Endothelial cell of umbilical vein (primary cell): ENCODE data around the gene HSPA9. TPM values are rescaled to one million over a fixed set of nuclear protein-coding genes. Genes with fewer than 3 reads are reported as not detected.

Source experiments
- BruUV-seq: library from RNA; stranded (reverse); fragments of 400-500 nt; replicated peaks from 2 replicates; lab custom pipeline; 2021; lab: Mats Ljungman, UMichigan
- CTCF ChIA-PET: fragments of 300-600, 350-600 bp; sonication (Branson Sonifier 250); formaldehyde crosslinking; loops from one replicate; lab custom pipeline; 2021; ENCODE audit warnings: antibody characterized with exemption, inconsistent platforms; lab: Charles Lee
- POLR2A ChIA-PET: fragments of 300-600, 350-600 bp; sonication (Branson Sonifier 250); formaldehyde crosslinking; loops from one replicate; lab custom pipeline; 2021; ENCODE audit warnings: antibody characterized with exemption, inconsistent platforms; lab: Charles Lee
- DNase-seq: peaks from one replicate; pipeline ENCODE4 v3.0.0-alpha.2; 2011; ENCODE audit warnings: low read depth, low spot score
- FAIRE-seq: peaks from 2 replicates; lab custom pipeline; 2011; peaks lifted over from hg19 to GRCh38; lab: Jason Lieb, UNC
- H2AFZ ChIP-seq: 2 replicates; pipeline ENCODE4 v1.6.0; 2012; ENCODE audit warnings: low read depth, low read length, control low read depth, inconsistent platforms
- H3K27ac ChIP-seq: 2 replicates; pipeline ENCODE4 v1.5.1; 2011; ENCODE audit warnings: low read depth, mild to moderate bottlenecking, control low read depth, low read length, moderate library complexity; ENCODE audit not compliant: insufficient read depth
- H3K27me3 ChIP-seq, 2 experiments: 2 replicates each; pipeline versions ENCODE4 v1.6.0 to v1.6.1; 2011; ENCODE audit warnings: low read length in 2 of 2, mixed read lengths in 1 of 2; ENCODE audit not compliant: control insufficient read depth in 2 of 2, insufficient read depth in 2 of 2
- H3K36me3 ChIP-seq, 2 experiments: 2 replicates in 1 of 2; 3 replicates in 1 of 2; pipeline ENCODE4 v1.5.1; 2011; ENCODE audit warnings: low read length in 2 of 2, mild to moderate bottlenecking in 1 of 2, moderate library complexity in 1 of 2; ENCODE audit not compliant: control insufficient read depth in 2 of 2, insufficient read depth in 2 of 2; ENCODE audit errors: extremely low read depth in 1 of 2
- H3K4me1 ChIP-seq: 3 replicates; pipeline ENCODE4 v1.5.1; 2011; ENCODE audit warnings: mild to moderate bottlenecking, low read length; ENCODE audit not compliant: control insufficient read depth, insufficient read depth; ENCODE audit errors: extremely low read depth
- H3K4me2 ChIP-seq: 2 replicates; pipeline ENCODE4 v1.6.1; 2011; ENCODE audit warnings: low read length, control low read depth, mixed read lengths; ENCODE audit not compliant: insufficient read depth
- H3K4me3 ChIP-seq, 3 experiments: fragments of 200-600 bp in 1 of 3; sonication (generic), shearing (Covaris generic) in 1 of 3; replicated peaks in 1 of 3; 2 replicates each; pipeline ENCODE4 v1.5.1; 2011 to 2016; ENCODE audit warnings: control low read depth in 3 of 3, low read length in 3 of 3, mild to moderate bottlenecking in 2 of 3, inconsistent platforms in 1 of 3, low read depth in 1 of 3, moderate library complexity in 1 of 3; ENCODE audit not compliant: insufficient read depth in 1 of 3
- H3K79me2 ChIP-seq: 2 replicates; pipeline ENCODE4 v1.6.0; 2012; ENCODE audit warnings: low read length, inconsistent platforms; ENCODE audit not compliant: control insufficient read depth, insufficient read depth
- H3K9ac ChIP-seq: replicated peaks from 2 replicates; pipeline ENCODE3; 2011; ENCODE audit warnings: low read length, control low read depth; ENCODE audit not compliant: insufficient read depth; ENCODE audit errors: extremely low read depth
- H3K9me1 ChIP-seq: replicated peaks from 3 replicates; pipeline ENCODE4 v1.6.0; 2011; ENCODE audit warnings: mild to moderate bottlenecking, low read length; ENCODE audit not compliant: control insufficient read depth, insufficient read depth; ENCODE audit errors: extremely low read depth
- H3K9me3 ChIP-seq: replicated peaks from 2 replicates; pipeline ENCODE4 v1.5.1; 2012; ENCODE audit warnings: low read length, inconsistent platforms; ENCODE audit not compliant: control insufficient read depth, insufficient read depth
- H4K20me1 ChIP-seq: replicated peaks from 2 replicates; pipeline ENCODE3; 2011; ENCODE audit warnings: mild to moderate bottlenecking, low read length; ENCODE audit not compliant: control insufficient read depth, insufficient read depth; ENCODE audit errors: extremely low read depth
- CTCF ChIP-seq, 2 donors: IDR thresholded peaks; 1 replicate in 1 of 2; 2 replicates in 1 of 2; pipeline ENCODE4 v1.5.1; 2011; ENCODE audit warnings: low read length in 2 of 2, mild to moderate bottlenecking in 2 of 2, moderate library complexity in 2 of 2, control low read depth in 1 of 2, inconsistent platforms in 1 of 2, low read depth in 1 of 2; ENCODE audit not compliant: insufficient read depth in 1 of 2; ENCODE audit errors: extremely low read depth in 1 of 2
- EZH2 ChIP-seq: IDR thresholded peaks from 2 replicates; pipeline ENCODE4 v1.6.1; 2012; ENCODE audit warnings: borderline replicate concordance, low read depth, mild to moderate bottlenecking, moderate library complexity, low read length, inconsistent platforms; ENCODE audit not compliant: severe bottlenecking
- FOS ChIP-seq: IDR thresholded peaks from 2 replicates; pipeline ENCODE4 v1.6.1; 2011; ENCODE audit warnings: mild to moderate bottlenecking, low read length, moderate library complexity, borderline replicate concordance; ENCODE audit not compliant: insufficient read depth
- GATA2 ChIP-seq: IDR thresholded peaks from 2 replicates; pipeline ENCODE4 v1.7.0; 2011; ENCODE audit warnings: low read depth, mild to moderate bottlenecking, moderate library complexity, mixed read lengths, low read length; ENCODE audit not compliant: insufficient read length, insufficient read depth
- JUN ChIP-seq: IDR thresholded peaks from 2 replicates; pipeline ENCODE4 v1.6.1; 2011; ENCODE audit warnings: borderline replicate concordance, low read depth; ENCODE audit not compliant: insufficient read length, insufficient read depth
- MAX ChIP-seq: IDR thresholded peaks from 2 replicates; pipeline ENCODE4 v1.6.1; 2011; ENCODE audit not compliant: insufficient read depth, insufficient read length
- MYC ChIP-seq: IDR thresholded peaks from one replicate; pipeline ENCODE4 v1.6.1; 2011; ENCODE audit warnings: mild to moderate bottlenecking, low read depth, low read length
- POLR2A ChIP-seq: IDR thresholded peaks from 2 replicates; pipeline ENCODE4 v1.6.1; 2012; ENCODE audit warnings: low read depth, mild to moderate bottlenecking, control low read depth, low read length
- POLR2AphosphoS5 ChIP-seq: IDR thresholded peaks from 2 replicates; pipeline ENCODE4 v1.6.1; 2012; ENCODE audit warnings: low read depth, mild to moderate bottlenecking, control low read depth, low read length, moderate library complexity; ENCODE audit not compliant: insufficient read depth
- dilution Hi-C: fragments of 300-500 bp; cut with MboI; formaldehyde crosslinking; loops from one replicate; pipeline ENCODE4 v1.15.0; 2019; ENCODE audit warnings: low sequenced_read_pairs; ENCODE audit not compliant: extremely low pct_ligation_motif_present
- intact Hi-C: fragments of 100-400 bp; cut with micrococcal nuclease; formaldehyde crosslinking; loops from one replicate; pipeline ENCODE4 v1.10.0; 2022
- polyA plus RNA-seq, 4 experiments: library from polyadenylated mRNA; depleted of rRNA in 3 of 4; stranded (reverse) in 3 of 4; unstranded in 1 of 4; fragments of >200 nt; gene quantifications; 2 replicates each; pipeline versions ENCODE4 v1.2.1 to v1.2.3, GENCODE V29; 2011 to 2012; ENCODE audit warnings: missing spikeins in 1 of 4
- total RNA-seq: library from RNA; stranded (reverse); gene quantifications from 2 replicates; pipeline ENCODE4 v1.2.3, GENCODE V29; 2021

Gene HSPA9
- total and polyA plus RNA-seq, 2 donors (not counting 3 experiments of a cell fraction or from before 2014, with no cell fraction given) = 99.6 to 192 TPM

DNA sequence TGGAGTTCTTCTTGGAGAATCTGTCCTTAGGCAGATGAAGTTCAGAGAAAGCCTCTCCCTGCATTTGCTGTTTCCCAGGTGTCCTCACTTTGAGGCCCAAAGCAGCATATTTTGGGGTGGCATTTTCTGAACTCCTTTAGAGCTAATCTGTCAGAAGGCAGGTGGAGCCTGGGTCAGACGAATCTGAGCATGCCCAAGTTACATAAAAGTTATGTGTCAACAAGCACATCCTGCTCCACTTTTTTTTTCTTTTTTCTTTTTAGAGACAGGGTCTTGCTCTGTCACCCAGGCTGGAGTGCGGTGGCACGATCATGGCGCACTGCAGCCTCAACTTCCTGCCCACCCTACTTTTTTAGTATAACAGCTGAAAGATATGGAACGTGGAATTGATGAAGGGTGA is 41.3 kb upstream of the HSPA9 start:
- no peaks in the 10 kb centered on the region for H4K20me1 ChIP-seq
- H3K79me2 ChIP-seq = no peaks in the 10 kb centered on the region
- H3K9me1 ChIP-seq = no peaks in the 10 kb centered on the region
- H3K36me3 ChIP-seq = no peaks in the 10 kb centered on the region
- H2AFZ ChIP-seq = no peak overlapping the region
- no peak overlapping the region for H3K9ac ChIP-seq
- H3K4me3 ChIP-seq = no peak overlapping the region
- H3K4me1 ChIP-seq = peaks cover 4% of the 10 kb centered on the region
- no TSS peak for BruUV-seq
- dilution Hi-C loops (no loop called here), intact Hi-C loops (no loop called here)
- POLR2A ChIA-PET = no interaction called here
- CTCF ChIA-PET = interaction anchor here (1.9 kb wide), 1 partner anchor 37 kb away, joined by 5 read pairs; no protein-coding TSS in a partner anchor
- H3K9me3 ChIP-seq = no peaks in the 10 kb centered on the region
- no peak overlapping the region for H3K27ac ChIP-seq
- FAIRE-seq = no peak
- TF ChIP-seq MYC = no peak
- no peak for TF ChIP-seq EZH2
- H3K27me3 ChIP-seq = peaks cover 6% of the 10 kb centered on the region in 2 experiments
- H3K4me2 ChIP-seq = no peak overlapping the region
- no peak for DNase-seq

DNA sequence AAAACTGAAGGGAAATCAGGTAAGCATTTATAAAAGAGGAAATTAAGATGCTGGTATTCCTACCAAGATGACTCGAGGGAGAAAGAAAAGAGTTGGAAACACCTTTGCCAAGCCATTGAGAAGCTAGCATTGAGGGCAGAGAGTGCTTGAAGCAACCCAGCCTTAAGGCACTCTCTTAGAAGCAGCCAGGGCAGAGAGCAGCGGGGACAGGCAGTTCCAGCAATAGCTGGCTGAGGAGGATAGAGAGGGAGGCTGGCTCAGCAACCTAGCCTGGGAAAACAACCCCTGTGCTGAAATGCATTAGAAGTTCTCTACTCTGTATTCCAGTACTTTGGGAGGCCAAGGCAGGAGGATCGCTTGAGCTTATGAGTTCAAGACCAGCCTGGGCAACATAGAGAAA is 40.3 kb upstream of the HSPA9 start:
- Histone ChIP-seq H4K20me1 (no peaks in the 10 kb centered on the region), H3K4me1 (peaks cover 14% of the 10 kb centered on the region), H3K9ac (no peak overlapping the region), H3K9me1 (no peaks in the 10 kb centered on the region), H3K79me2 (no peaks in the 10 kb centered on the region), H2AFZ (no peak overlapping the region), H3K4me3 (no peak overlapping the region), H3K36me3 (no peaks in the 10 kb centered on the region), H3K27me3 (peaks cover 6% of the 10 kb centered on the region in 2 experiments), H3K27ac (no peak overlapping the region), H3K9me3 (no peaks in the 10 kb centered on the region), H3K4me2 (no peak overlapping the region)
- BruUV-seq = no TSS peak
- FAIRE-seq = no peak
- POLR2A ChIA-PET = no interaction called here
- dilution Hi-C loops (no loop called here), intact Hi-C loops (no loop called here)
- TF ChIP-seq EZH2 (no peak), POLR2AphosphoS5 (no peak), GATA2 (no peak), JUN (no peak), FOS (no peak), MAX (no peak), MYC (no peak), POLR2A (no peak), CTCF (IDR thresholded peaks at IDR 0.05; ENCODE audit: extremely low read depth in 1 of 2, insufficient read depth in 1 of 2, low read depth in 1 of 2, low read length in 2 of 2) (no peak)
- CTCF ChIA-PET = interaction anchor here (1.4 to 2.9 kb wide), 3 partner anchors 11 to 36 kb away, joined by 3 to 12 read pairs (median 5); no protein-coding TSS in a partner anchor
- DNase-seq = no peak
